Astrocyte (in vitro differentiated cells and primary cell): ENCODE data around the gene KRTAP6-2. TPM values are rescaled to one million over a fixed set of nuclear protein-coding genes. Genes with fewer than 3 reads are reported as not detected.

Experiments used
- DNase-seq: peaks from one replicate; pipeline ENCODE4 v3.0.0-alpha.2; 2010; ENCODE audit warnings: low read depth
- FAIRE-seq: peaks from 2 replicates; lab custom pipeline; 2011; peaks lifted over from hg19 to GRCh38; lab: Jason Lieb, UNC
- H2AFZ ChIP-seq: 2 replicates; pipeline ENCODE4 v1.6.0; 2012; ENCODE audit warnings: low read depth, low read length, inconsistent platforms
- H3K27ac ChIP-seq: 2 replicates; pipeline ENCODE4 v1.5.1; 2011; ENCODE audit warnings: low read depth, low read length, inconsistent platforms
- H3K27me3 ChIP-seq: 2 replicates; pipeline ENCODE4 v1.6.0; 2011; ENCODE audit warnings: low read length, inconsistent platforms; ENCODE audit not compliant: insufficient read depth
- H3K36me3 ChIP-seq: 2 replicates; pipeline ENCODE4 v1.5.1; 2011; ENCODE audit warnings: low read length, inconsistent platforms; ENCODE audit not compliant: insufficient read depth
- H3K4me1 ChIP-seq: 2 replicates; pipeline ENCODE4 v1.5.1; 2011; ENCODE audit warnings: low read length, inconsistent platforms; ENCODE audit not compliant: insufficient read depth
- H3K4me2 ChIP-seq: 2 replicates; pipeline ENCODE4 v1.6.0; 2012; ENCODE audit warnings: low read length, inconsistent platforms
- H3K4me3 ChIP-seq: 2 replicates; pipeline ENCODE4 v1.5.1; 2011; ENCODE audit warnings: low read depth, mild to moderate bottlenecking, low read length, inconsistent platforms; ENCODE audit not compliant: insufficient read depth
- H3K79me2 ChIP-seq: 2 replicates; pipeline ENCODE4 v1.6.0; 2012; ENCODE audit warnings: mild to moderate bottlenecking, low read length, inconsistent platforms; ENCODE audit not compliant: insufficient read depth
- H3K9ac ChIP-seq: 2 replicates; pipeline ENCODE4 v1.6.0; 2012; ENCODE audit warnings: mild to moderate bottlenecking, low read length, inconsistent platforms
- H3K9me3 ChIP-seq: 2 replicates; pipeline ENCODE4 v1.5.1; 2012; ENCODE audit warnings: low read depth, mild to moderate bottlenecking, low read length, inconsistent platforms; ENCODE audit not compliant: insufficient read depth
- H4K20me1 ChIP-seq: 2 replicates; pipeline ENCODE4 v1.6.0; 2012; ENCODE audit warnings: low read length, inconsistent platforms; ENCODE audit not compliant: insufficient read depth
- H3K27ac Mint-ChIP-seq: one replicate; pipeline ENCODE4 v1.8.0; 2021; ENCODE audit warnings: mild to moderate bottlenecking, mixed read lengths; ENCODE audit not compliant: unreplicated experiment
- H3K27me3 Mint-ChIP-seq: one replicate; pipeline ENCODE4 v1.8.0; 2021; ENCODE audit warnings: low read depth, mixed read lengths; ENCODE audit not compliant: unreplicated experiment
- H3K36me3 Mint-ChIP-seq: one replicate; pipeline ENCODE4 v1.8.0; 2021; ENCODE audit warnings: low read depth, mixed read lengths; ENCODE audit not compliant: unreplicated experiment
- H3K4me1 Mint-ChIP-seq: one replicate; pipeline ENCODE4 v1.8.0; 2021; ENCODE audit warnings: low read depth, mixed read lengths; ENCODE audit not compliant: unreplicated experiment
- H3K4me3 Mint-ChIP-seq: one replicate; pipeline ENCODE4 v1.8.0; 2021; ENCODE audit warnings: mild to moderate bottlenecking, moderate library complexity, mixed read lengths; ENCODE audit not compliant: unreplicated experiment
- H3K9me3 Mint-ChIP-seq: one replicate; pipeline ENCODE4 v1.8.0; 2021; ENCODE audit warnings: mild to moderate bottlenecking, mixed read lengths; ENCODE audit not compliant: unreplicated experiment
- EZH2 ChIP-seq: IDR thresholded peaks from 2 replicates; pipeline ENCODE4 v1.6.1; 2012; ENCODE audit warnings: mild to moderate bottlenecking, low read length, inconsistent platforms; ENCODE audit not compliant: insufficient read depth
- total RNA-seq: library from RNA; stranded (reverse); gene quantifications from 2 replicates; pipeline ENCODE4 v1.2.1, GENCODE V29; 2021
- TF ChIP-seq, protein P1 (sequence below): IDR thresholded peaks from 2 replicates; pipeline ENCODE4 v1.5.1; 2011; ENCODE audit warnings: low read depth, mild to moderate bottlenecking, inconsistent platforms, low read length, moderate library complexity; ENCODE audit not compliant: insufficient read depth

Gene KRTAP6-2
- total RNA-seq, 1 donor from 2014 or later, result not detected

DNA sequence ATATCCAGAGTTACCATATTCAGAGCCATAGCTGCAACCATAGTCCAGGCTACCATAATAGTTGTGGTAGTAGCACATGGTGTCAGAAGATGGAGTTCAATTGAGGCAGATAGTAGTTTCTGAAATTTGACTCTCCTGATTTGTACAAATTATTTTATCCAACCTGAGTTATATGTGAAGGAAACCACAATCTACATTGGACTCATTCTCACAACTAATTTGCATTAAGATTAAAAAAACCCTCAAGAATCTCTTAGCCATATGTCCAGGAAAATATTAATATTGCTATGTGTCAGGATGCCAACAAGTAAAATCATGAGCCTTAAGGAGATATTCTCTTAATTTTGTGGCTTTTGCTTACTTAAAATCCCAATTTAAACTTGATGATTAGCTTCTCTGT lies 8.4 kb downstream of the KRTAP6-2 start, which contains the start of gene KRTAP22-2:
TSS of gene KRTAP22-2 (minus strand) at position 101 of the 400 bp plus-strand sequence.
- TF ChIP-seq, protein P1, sequence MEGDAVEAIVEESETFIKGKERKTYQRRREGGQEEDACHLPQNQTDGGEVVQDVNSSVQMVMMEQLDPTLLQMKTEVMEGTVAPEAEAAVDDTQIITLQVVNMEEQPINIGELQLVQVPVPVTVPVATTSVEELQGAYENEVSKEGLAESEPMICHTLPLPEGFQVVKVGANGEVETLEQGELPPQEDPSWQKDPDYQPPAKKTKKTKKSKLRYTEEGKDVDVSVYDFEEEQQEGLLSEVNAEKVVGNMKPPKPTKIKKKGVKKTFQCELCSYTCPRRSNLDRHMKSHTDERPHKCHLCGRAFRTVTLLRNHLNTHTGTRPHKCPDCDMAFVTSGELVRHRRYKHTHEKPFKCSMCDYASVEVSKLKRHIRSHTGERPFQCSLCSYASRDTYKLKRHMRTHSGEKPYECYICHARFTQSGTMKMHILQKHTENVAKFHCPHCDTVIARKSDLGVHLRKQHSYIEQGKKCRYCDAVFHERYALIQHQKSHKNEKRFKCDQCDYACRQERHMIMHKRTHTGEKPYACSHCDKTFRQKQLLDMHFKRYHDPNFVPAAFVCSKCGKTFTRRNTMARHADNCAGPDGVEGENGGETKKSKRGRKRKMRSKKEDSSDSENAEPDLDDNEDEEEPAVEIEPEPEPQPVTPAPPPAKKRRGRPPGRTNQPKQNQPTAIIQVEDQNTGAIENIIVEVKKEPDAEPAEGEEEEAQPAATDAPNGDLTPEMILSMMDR, result no peak
- no peak for TF ChIP-seq EZH2
- Histone ChIP-seq H3K79me2 (no peaks in the 10 kb centered on the region), H3K9ac (no peak within 1 kb of the TSS), H3K4me3 (no peak within 1 kb of the TSS), H3K27me3 (no peaks in the 10 kb centered on the region), H3K27ac (no peak within 1 kb of the TSS), H3K4me2 (no peak within 1 kb of the TSS), H3K4me1 (no peaks in the 10 kb centered on the region), H4K20me1 (no peaks in the 10 kb centered on the region), H3K9me3 (peaks cover 3% of the 10 kb centered on the region), H2AFZ (no peak within 1 kb of the TSS), H3K36me3 (no peaks in the 10 kb centered on the region)
- DNase-seq (no peak), FAIRE-seq (no peak)
- Mint-ChIP-seq H3K36me3 (no peaks in the 10 kb centered on the region), H3K27me3 (no peaks in the 10 kb centered on the region), H3K4me1 (no peaks in the 10 kb centered on the region), H3K4me3 (no peak within 1 kb of the TSS), H3K27ac (no peak within 1 kb of the TSS), H3K9me3 (no peaks in the 10 kb centered on the region)

DNA sequence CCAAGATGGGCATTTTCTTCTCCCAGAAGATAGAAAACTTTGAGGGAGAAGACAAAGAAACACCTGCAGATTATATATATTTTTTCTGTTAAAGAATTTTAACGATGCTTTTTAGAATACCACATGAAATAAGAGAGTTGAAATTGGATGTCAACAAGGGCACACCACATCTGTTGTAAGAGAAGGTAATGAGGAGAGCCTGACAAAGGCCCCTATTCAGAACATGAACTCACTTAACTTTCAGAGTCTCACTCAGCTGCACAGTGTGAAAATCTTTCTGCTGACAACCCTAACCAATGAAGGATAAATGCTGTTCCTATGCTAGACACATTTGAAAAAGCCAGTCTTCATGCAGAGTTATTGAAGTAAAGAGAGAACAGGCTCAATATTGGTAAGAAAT lies 15.8 kb downstream of the KRTAP6-2 start:
- Histone ChIP-seq H3K27me3 (no peaks in the 10 kb centered on the region), H2AFZ (no peak overlapping the region), H3K79me2 (no peaks in the 10 kb centered on the region), H3K36me3 (no peaks in the 10 kb centered on the region), H3K27ac (no peak overlapping the region), H3K4me3 (no peak overlapping the region), H3K4me2 (no peak overlapping the region), H3K9me3 (peaks cover 5% of the 10 kb centered on the region), H3K9ac (no peak overlapping the region), H3K4me1 (no peaks in the 10 kb centered on the region), H4K20me1 (no peaks in the 10 kb centered on the region)
- FAIRE-seq, result no peak
- H3K9me3 Mint-ChIP-seq, result no peaks in the 10 kb centered on the region
- TF ChIP-seq EZH2, result no peak
- TF ChIP-seq, protein P1, result no peak
- no peak overlapping the region for H3K4me3 Mint-ChIP-seq
- H3K27me3 Mint-ChIP-seq, result no peaks in the 10 kb centered on the region
- H3K36me3 Mint-ChIP-seq, result no peaks in the 10 kb centered on the region
- peaks cover 4% of the 10 kb centered on the region for H3K4me1 Mint-ChIP-seq
- DNase-seq, result no peak
- no peak overlapping the region for H3K27ac Mint-ChIP-seq

DNA sequence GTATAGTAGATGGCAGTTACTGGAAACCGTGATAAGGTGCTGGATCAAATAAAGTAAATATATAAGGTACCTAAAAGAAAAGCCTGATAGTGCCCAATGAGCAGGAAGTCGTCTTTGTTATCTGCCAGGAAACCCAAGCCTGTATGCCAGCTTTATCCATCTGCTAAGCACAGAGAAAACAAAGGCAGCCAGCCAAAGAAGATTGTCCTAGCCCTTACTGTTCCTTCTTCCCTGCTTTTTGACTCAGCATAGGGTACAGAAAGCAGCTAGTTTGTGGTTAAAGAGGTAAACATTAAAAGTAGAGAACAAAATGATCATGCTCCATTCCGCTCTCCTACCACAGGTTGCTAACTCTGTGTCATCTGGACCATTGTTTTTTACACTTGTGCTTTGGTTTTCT lies 18.6 kb downstream of the KRTAP6-2 start:
- no peaks in the 10 kb centered on the region for H3K27me3 ChIP-seq
- no peak overlapping the region for H3K27ac ChIP-seq
- no peak overlapping the region for H2AFZ ChIP-seq
- no peaks in the 10 kb centered on the region for H3K36me3 ChIP-seq
- H3K4me2 ChIP-seq, result no peak overlapping the region
- H3K4me3 ChIP-seq, result no peak overlapping the region
- Mint-ChIP-seq H3K27me3 (no peaks in the 10 kb centered on the region), H3K4me3 (no peak overlapping the region), H3K27ac (no peak overlapping the region), H3K36me3 (no peaks in the 10 kb centered on the region), H3K9me3 (no peaks in the 10 kb centered on the region), H3K4me1 (peaks cover 9% of the 10 kb centered on the region)
- FAIRE-seq, result no peak
- no peak overlapping the region for H3K9ac ChIP-seq
- DNase-seq, result no peak
- peaks cover 5% of the 10 kb centered on the region for H3K9me3 ChIP-seq
- TF ChIP-seq, protein P1, result no peak
- no peak for TF ChIP-seq EZH2
- no peaks in the 10 kb centered on the region for H3K79me2 ChIP-seq
- no peaks in the 10 kb centered on the region for H3K4me1 ChIP-seq
- H4K20me1 ChIP-seq, result no peaks in the 10 kb centered on the region
